ENCODE measurements around the gene NSG1. TPM values are rescaled to one million over a fixed set of nuclear protein-coding genes. Genes with fewer than 3 reads are reported as not detected.
"Not testable (repeated sequence)": the region's sequence is repeated elsewhere in the genome, so short reads cannot be mapped to it uniquely, and the experiment has no call there.

NSG1 gene
- total and polyA plus RNA-seq, 4 donors: 0.39 to 22.4 (median 1.6) TPM

- Histone ChIP-seq H3K27me3 (ENCODE audit: control insufficient read depth in 3 of 3, insufficient read depth in 3 of 3, low read length in 2 of 3) (no peaks in the 10 kb centered on the region), H3K27ac (ENCODE audit: low read depth in 1 of 2, low read length in 1 of 2) (no peak overlapping the region), H3K4me1 (ENCODE audit: control insufficient read depth in 5 of 5, insufficient read depth in 5 of 5, low read length in 5 of 5) (no peaks in the 10 kb centered on the region), H3K4me3 (no peak overlapping the region), H3K36me3 (ENCODE audit: control insufficient read depth in 4 of 4, insufficient read depth in 4 of 4, low read length in 4 of 4) (peaks cover 30 to 49% (median 35%) of the 10 kb centered on the region in 4 donors), H3K9ac (ENCODE audit: insufficient read depth in 1 of 2, low read length in 2 of 2) (no peak overlapping the region), H3K9me3 (ENCODE audit: control insufficient read depth in 4 of 4, insufficient read depth in 3 of 4, low read length in 3 of 4) (peaks cover 0 to 2% (median 0%) of the 10 kb centered on the region in 4 donors)
- 95% methylated on average over 12 of the region's 12 CpGs for WGBS, 2 donors
- ATAC-seq (ENCODE audit: insufficient read depth, low FRiP score) (no peak), DNase-seq (no peak)
- TF ChIP-seq CTCF (IDR thresholded peaks at IDR 0.05; ENCODE audit: control extremely low read depth, extremely low read depth): no peak
Observed at GRCh38 chr4:4419896-4420295, 33.0 kb downstream of the NSG1 start.

- Histone ChIP-seq H3K9me3 (ENCODE audit: control insufficient read depth in 4 of 4, insufficient read depth in 3 of 4, low read length in 3 of 4) (peaks cover 0 to 2% (median 0%) of the 10 kb centered on the region in 4 donors), H3K27me3 (ENCODE audit: control insufficient read depth in 3 of 3, insufficient read depth in 3 of 3, low read length in 2 of 3) (no peaks in the 10 kb centered on the region), H3K9ac (ENCODE audit: insufficient read depth in 1 of 2, low read length in 2 of 2) (no peak overlapping the region), H3K27ac (ENCODE audit: low read depth in 1 of 2, low read length in 1 of 2) (no peak overlapping the region), H3K36me3 (ENCODE audit: control insufficient read depth in 4 of 4, insufficient read depth in 4 of 4, low read length in 4 of 4) (peaks cover 32 to 52% (median 37%) of the 10 kb centered on the region in 4 donors), H3K4me3 (no peak overlapping the region), H3K4me1 (ENCODE audit: control insufficient read depth in 5 of 5, insufficient read depth in 5 of 5, low read length in 5 of 5) (no peaks in the 10 kb centered on the region)
- 96 to 98% methylated on average over 12 of the region's 12 CpGs for WGBS, 2 donors
- ATAC-seq (ENCODE audit: insufficient read depth, low FRiP score) (no peak), DNase-seq (peak in 1 of 3 donors; percentile 4)
- no peak for TF ChIP-seq CTCF (IDR thresholded peaks at IDR 0.05; ENCODE audit: control extremely low read depth, extremely low read depth)
Observed at GRCh38 chr4:4420421-4420820, 33.5 kb downstream of the NSG1 start.

GRCh38 chr4:4421356-4421755, 34.5 kb downstream of the NSG1 start:
- WGBS, 2 donors: 97 to 98% methylated on average over 11 of the region's 11 CpGs
- H3K4me3 ChIP-seq: no peak overlapping the region
- H3K27ac ChIP-seq (ENCODE audit: low read depth in 1 of 2, low read length in 1 of 2): no peak overlapping the region
- DNase-seq (no peak), ATAC-seq (ENCODE audit: insufficient read depth, low FRiP score) (no peak)
- H3K9me3 ChIP-seq (ENCODE audit: control insufficient read depth in 4 of 4, insufficient read depth in 3 of 4, low read length in 3 of 4): peaks cover 0 to under 1% (median 0%) of the 10 kb centered on the region in 4 donors
- no peaks in the 10 kb centered on the region for H3K27me3 ChIP-seq (ENCODE audit: control insufficient read depth in 3 of 3, insufficient read depth in 3 of 3, low read length in 2 of 3)
- TF ChIP-seq CTCF (IDR thresholded peaks at IDR 0.05; ENCODE audit: control extremely low read depth, extremely low read depth): no peak
- H3K9ac ChIP-seq (ENCODE audit: insufficient read depth in 1 of 2, low read length in 2 of 2): no peak overlapping the region
- H3K36me3 ChIP-seq (ENCODE audit: control insufficient read depth in 4 of 4, insufficient read depth in 4 of 4, low read length in 4 of 4): peaks cover 32 to 54% (median 34%) of the 10 kb centered on the region in 4 donors
- no peaks in the 10 kb centered on the region for H3K4me1 ChIP-seq (ENCODE audit: control insufficient read depth in 5 of 5, insufficient read depth in 5 of 5, low read length in 5 of 5)

GRCh38 chr4:4422117-4422516, 35.2 kb downstream of the NSG1 start:
- not testable (repeated sequence) for DNase-seq
- H3K36me3 ChIP-seq (ENCODE audit: control insufficient read depth in 4 of 4, insufficient read depth in 4 of 4, low read length in 4 of 4): peaks cover 27 to 53% (median 34%) of the 10 kb centered on the region in 4 donors

More at GRCh38 chr4:4422117-4422516, 35.2 kb downstream of the NSG1 start:
- not testable (repeated sequence) for H3K9ac ChIP-seq (ENCODE audit: insufficient read depth in 1 of 2, low read length in 2 of 2); H3K27ac ChIP-seq (ENCODE audit: low read depth in 1 of 2, low read length in 1 of 2); H3K4me1 ChIP-seq (ENCODE audit: control insufficient read depth in 5 of 5, insufficient read depth in 5 of 5, low read length in 5 of 5); ATAC-seq (ENCODE audit: insufficient read depth, low FRiP score); H3K4me3 ChIP-seq; H3K9me3 ChIP-seq (ENCODE audit: control insufficient read depth in 4 of 4, insufficient read depth in 3 of 4, low read length in 3 of 4); H3K27me3 ChIP-seq (ENCODE audit: control insufficient read depth in 3 of 3, insufficient read depth in 3 of 3, low read length in 2 of 3)
- WGBS, 2 donors: 95 to 98% methylated on average over 7 of the region's 7 CpGs

All from lung (tissue), 12 donors.